NCI-H2227 (cell line): ENCODE measurements around the gene ZFC3H1.
"Not testable (repeated sequence)": the region's sequence is repeated elsewhere in the genome, so short reads cannot be mapped to it uniquely, and the experiment has no call there.

Source experiments
- DNase-seq: peaks from one replicate; lab custom pipeline; 2025; ENCODE audit not compliant: unreplicated experiment; lab: John Stamatoyannopoulos, UW

The ZFC3H1 gene

GRCh38 chr12:71584356-71584755 lies 79.3 kb downstream of the ZFC3H1 start:
- no peak for DNase-seq

- DNase-seq: no peak
Measured at GRCh38 chr12:71582925-71583324, 80.7 kb downstream of the ZFC3H1 start.

GRCh38 chr12:71581206-71581605 lies 82.4 kb downstream of the ZFC3H1 start:
- no peak for DNase-seq

GRCh38 chr12:71578694-71579258 lies 84.9 kb downstream of the ZFC3H1 start:
- DNase-seq: no peak

- no peak for DNase-seq
Measured at GRCh38 chr12:71576496-71576895, 87.2 kb downstream of the ZFC3H1 start.

- DNase-seq: not testable (repeated sequence)
Measured at GRCh38 chr12:71569885-71570284, 93.8 kb downstream of the ZFC3H1 start.

- DNase-seq: no peak
Measured at GRCh38 chr12:71567537-71567936, 96.1 kb downstream of the ZFC3H1 start.

- DNase-seq: no peak
Measured at GRCh38 chr12:71566655-71567054, 97.0 kb downstream of the ZFC3H1 start.

- no peak for DNase-seq
Measured at GRCh38 chr12:71565535-71565934, 98.1 kb downstream of the ZFC3H1 start.

GRCh38 chr12:71562676-71563595 lies 100.7 kb downstream of the ZFC3H1 start:
- no peak for DNase-seq
